Measurements from ENCODE around the gene CDC42EP4. TPM values are rescaled to one million over a fixed set of nuclear protein-coding genes. Genes with fewer than 3 reads are reported as not detected.

CDC42EP4 gene
- total and polyA plus RNA-seq, 2 experiments from 2014 or later, result 4.4 to 19.9 TPM

- no peaks in the 10 kb centered on the region for H3K27me3 ChIP-seq (ENCODE audit: insufficient read depth)
- peaks cover 87% of the 10 kb centered on the region for H3K79me2 ChIP-seq (replicated peaks; ENCODE audit: insufficient read depth)
- H3K36me3 ChIP-seq (ENCODE audit: insufficient read depth), result peaks cover 28% of the 10 kb centered on the region
- H3K27ac ChIP-seq (ENCODE audit: low read depth), result no peak overlapping the region
- H2AFZ ChIP-seq, result no peak overlapping the region
- H3K9me3 Mint-ChIP-seq, result no peaks in the 10 kb centered on the region
- H3K9me2 ChIP-seq (ENCODE audit: insufficient read depth), result no peaks in the 10 kb centered on the region
- TF ChIP-seq POLR2AphosphoS5 (IDR thresholded peaks at IDR 0.05; ENCODE audit: low read depth), result no peak
- no peak for TF ChIP-seq EZH2 (IDR thresholded peaks at IDR 0.05; ENCODE audit: low read depth, unreplicated experiment)
- no peak for TF ChIP-seq ZNF462 (CRISPR knock-in tag; IDR thresholded peaks at IDR 0.05)
- no peak for TF ChIP-seq EZH2phosphoT487 (IDR thresholded peaks at IDR 0.05; ENCODE audit: unreplicated experiment)
- no peak for TF ChIP-seq ZNF114 (CRISPR knock-in tag; IDR thresholded peaks at IDR 0.05)
- TF ChIP-seq NANOG (IDR thresholded peaks at IDR 0.05; ENCODE audit: borderline replicate concordance), result no peak
- no peak for TF ChIP-seq CREB1 (CRISPR knock-in tag; IDR thresholded peaks at IDR 0.05; ENCODE audit: low read depth)
- TF ChIP-seq ETS1 (IDR thresholded peaks at IDR 0.05), result no peak
- TF ChIP-seq STAT1 (IDR thresholded peaks at IDR 0.05; ENCODE audit: unreplicated experiment), result no peak
- no peak for TF ChIP-seq JUNB (IDR thresholded peaks at IDR 0.05; ENCODE audit: unreplicated experiment)
- TF ChIP-seq CTCF (conservative IDR thresholded peaks at IDR 0.05; ENCODE audit: low read depth in 2 of 2), result no peak
- no peak for TF ChIP-seq REST (IDR thresholded peaks at IDR 0.05; ENCODE audit: unreplicated experiment)
- TF ChIP-seq ZNF331 (CRISPR knock-in tag; IDR thresholded peaks at IDR 0.05; ENCODE audit: low read depth), result no peak
- DNase-seq (ENCODE audit: low spot score) (no peak), ATAC-seq (no peak)
- peaks cover 14% of the 10 kb centered on the region for H3K27me3 Mint-ChIP-seq (ENCODE audit: insufficient read depth, low read depth, poor library complexity)
- peaks cover 13% of the 10 kb centered on the region for H3K4me1 ChIP-seq (ENCODE audit: insufficient read depth)
- H3K36me3 Mint-ChIP-seq (ENCODE audit: low read depth), result peaks cover 33% of the 10 kb centered on the region
- H3K4me1 Mint-ChIP-seq, result peaks cover 15% of the 10 kb centered on the region
- no peak overlapping the region for H3K4me3 Mint-ChIP-seq
- peaks cover 8% of the 10 kb centered on the region for H4K20me1 ChIP-seq (replicated peaks; ENCODE audit: insufficient read depth)
- no peak overlapping the region for H3K4me3 ChIP-seq
- no peak overlapping the region for H3K4me2 ChIP-seq
- H3K27ac Mint-ChIP-seq, result no peak overlapping the region
- H3F3A ChIP-seq (replicated peaks; ENCODE audit: low read depth), result no peaks in the 10 kb centered on the region
Observed at GRCh38 chr17:73234736-73235135, 77.1 kb downstream of the CDC42EP4 start.
